Testis (tissue), 3 donors: Measurements from ENCODE around the gene MAGEB6. TPM values are rescaled to one million over a fixed set of nuclear protein-coding genes. Genes with fewer than 3 reads are reported as not detected.

Experiments
- DNase-seq: peaks from one replicate; pipeline ENCODE4 v3.0.0-alpha.2; 2019
- H3K27ac ChIP-seq, 2 donors: fragments of 200-600 bp; sonication (generic); one replicate each; pipeline ENCODE4 v1.5.1; 2019
- H3K27me3 ChIP-seq: fragments of 200-600 bp; sonication (generic); one replicate; pipeline ENCODE4 v1.5.1; 2019
- H3K36me3 ChIP-seq: fragments of 200-600 bp; sonication (generic); one replicate; pipeline ENCODE4 v1.5.1; 2017; ENCODE audit warnings: low read depth; ENCODE audit errors: missing control alignments
- H3K4me1 ChIP-seq: fragments of 200-600 bp; sonication (generic); one replicate; pipeline ENCODE4 v1.5.1; 2019
- H3K4me3 ChIP-seq, 2 donors: fragments of 200-600 bp; sonication (generic); one replicate each; pipeline ENCODE4 v1.5.1; 2017 to 2019
- H3K9me3 ChIP-seq: fragments of 200-600 bp; sonication (generic); one replicate; pipeline ENCODE4 v1.5.1; 2017
- POLR2A ChIP-seq: fragments of 450-650 bp; IDR thresholded peaks from one replicate; pipeline ENCODE4 v1.6.1; 2017; ENCODE audit warnings: antibody characterized with exemption, mild to moderate bottlenecking, moderate library complexity
- WGBS, 2 donors: methylation state at CpG; one replicate each; pipeline ENCODE4 v1.1.5; 2018; 5-methylcytosine and 5-hydroxymethylcytosine counted together
- intact Hi-C: fragments of 100-400 bp; cut with DNase I; formaldehyde crosslinking; loops from one replicate; pipeline ENCODE4 v1.15.1; 2023; ENCODE audit warnings: low total_unique reads
- polyA plus RNA-seq: library from polyadenylated mRNA; stranded (reverse); fragments of 350-450 nt; fragmentation: Illumina TruSeq; extraction: RNeasy Lipid Tissue Mini Kit (QIAGEN cat#74804); gene quantifications from one replicate; pipeline ENCODE4 v1.2.3, GENCODE V29; 2014; ENCODE audit warnings: low read depth, low replicate concordance; ENCODE audit not compliant: insufficient read depth
- total RNA-seq, 2 donors: library from RNA; depleted of rRNA; stranded (reverse); fragments of >200 nt; gene quantifications; one replicate each; pipeline ENCODE4 v1.2.3, GENCODE V29; 2016
- TF ChIP-seq, protein P1 (sequence below), 3 experiments: fragments of 450-650 bp in 2 of 3; fragments of 200-600 bp in 1 of 3; sonication (generic) in 1 of 3; IDR thresholded peaks; one replicate each; pipeline ENCODE4 v1.5.1; 2016 to 2019; ENCODE audit warnings: antibody characterized with exemption in 3 of 3, mild to moderate bottlenecking in 2 of 3, moderate library complexity in 1 of 3

MAGEB6 gene
- total and polyA plus RNA-seq, 3 donors from 2014 or later = 5.1 to 5.6 (median 5.3) TPM

DNA sequence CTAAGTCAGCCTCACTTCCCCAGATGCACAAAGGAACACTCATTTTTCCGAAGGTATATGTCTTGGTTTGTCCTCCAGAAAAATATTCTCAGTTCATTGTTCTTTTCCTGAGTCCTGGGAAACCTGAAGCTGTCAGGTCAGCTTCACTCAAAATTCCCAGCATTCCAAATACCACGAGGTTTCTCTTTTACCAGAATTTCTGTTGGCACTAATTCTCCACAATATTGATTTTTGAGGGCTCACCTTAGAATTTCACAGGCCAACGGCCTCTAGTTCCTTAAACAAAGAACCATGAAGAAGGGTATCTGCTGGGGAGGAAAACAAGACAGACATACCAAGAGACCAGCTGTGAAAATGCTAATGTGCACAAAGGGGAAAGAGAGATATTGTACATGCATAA, 15.8 kb downstream of the MAGEB6 start:
- no peaks in the 10 kb centered on the region for H3K36me3 ChIP-seq
- intact Hi-C loops = no loop called here
- WGBS, 2 donors = 70 to 86% methylated on average over 3 of the region's 3 CpGs
- no peak overlapping the region for H3K27ac ChIP-seq
- H3K9me3 ChIP-seq = no peaks in the 10 kb centered on the region
- H3K4me3 ChIP-seq = no peak overlapping the region
- DNase-seq = no peak
- H3K27me3 ChIP-seq = no peaks in the 10 kb centered on the region
- H3K4me1 ChIP-seq = no peaks in the 10 kb centered on the region
- TF ChIP-seq POLR2A = no peak
- TF ChIP-seq, protein P1, sequence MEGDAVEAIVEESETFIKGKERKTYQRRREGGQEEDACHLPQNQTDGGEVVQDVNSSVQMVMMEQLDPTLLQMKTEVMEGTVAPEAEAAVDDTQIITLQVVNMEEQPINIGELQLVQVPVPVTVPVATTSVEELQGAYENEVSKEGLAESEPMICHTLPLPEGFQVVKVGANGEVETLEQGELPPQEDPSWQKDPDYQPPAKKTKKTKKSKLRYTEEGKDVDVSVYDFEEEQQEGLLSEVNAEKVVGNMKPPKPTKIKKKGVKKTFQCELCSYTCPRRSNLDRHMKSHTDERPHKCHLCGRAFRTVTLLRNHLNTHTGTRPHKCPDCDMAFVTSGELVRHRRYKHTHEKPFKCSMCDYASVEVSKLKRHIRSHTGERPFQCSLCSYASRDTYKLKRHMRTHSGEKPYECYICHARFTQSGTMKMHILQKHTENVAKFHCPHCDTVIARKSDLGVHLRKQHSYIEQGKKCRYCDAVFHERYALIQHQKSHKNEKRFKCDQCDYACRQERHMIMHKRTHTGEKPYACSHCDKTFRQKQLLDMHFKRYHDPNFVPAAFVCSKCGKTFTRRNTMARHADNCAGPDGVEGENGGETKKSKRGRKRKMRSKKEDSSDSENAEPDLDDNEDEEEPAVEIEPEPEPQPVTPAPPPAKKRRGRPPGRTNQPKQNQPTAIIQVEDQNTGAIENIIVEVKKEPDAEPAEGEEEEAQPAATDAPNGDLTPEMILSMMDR (IDR thresholded peaks at IDR 0.05) = no peak

- Histone ChIP-seq H3K27me3 (no peaks in the 10 kb centered on the region), H3K4me3 (no peak within 1 kb of the TSS), H3K4me1 (no peaks in the 10 kb centered on the region), H3K36me3 (no peaks in the 10 kb centered on the region), H3K9me3 (no peaks in the 10 kb centered on the region), H3K27ac (no peak within 1 kb of the TSS)
- WGBS, 2 donors = 96 to 97% methylated on average over 4 to 5 of the region's 5 CpGs
- TF ChIP-seq, protein P1 (IDR thresholded peaks at IDR 0.05) = no peak
- TF ChIP-seq POLR2A = no peak
- intact Hi-C loops = no loop called here
- no peak for DNase-seq
These were observed 23.6 kb downstream of the MAGEB6 start, which contains the start of gene MAGEB5 for GRCh38 chrX:26215869-26216268. MAGEB5 (plus strand) TSS chrX:26216169; CDS start chrX:26217302, 1,133 bp downstream.

GRCh38 chrX:26219351-26219750, 27.1 kb downstream of the MAGEB6 start:
- H3K27ac ChIP-seq = no peak overlapping the region
- H3K4me3 ChIP-seq = no peak overlapping the region
- no peaks in the 10 kb centered on the region for H3K9me3 ChIP-seq
- intact Hi-C loops = no loop called here
- no peaks in the 10 kb centered on the region for H3K27me3 ChIP-seq
- no peak for DNase-seq
- whole genome bisulfite sequencing, 2 donors = 54 to 75% methylated on average over 3 to 7 of the region's 7 CpGs
- no peaks in the 10 kb centered on the region for H3K4me1 ChIP-seq
- no peaks in the 10 kb centered on the region for H3K36me3 ChIP-seq
- TF ChIP-seq, protein P1 (IDR thresholded peaks at IDR 0.05) = no peak
- no peak for TF ChIP-seq POLR2A

GRCh38 chrX:26234177-26234576, 41.9 kb downstream of the MAGEB6 start:
- no peak for TF ChIP-seq POLR2A
- TF ChIP-seq, protein P1 (IDR thresholded peaks at IDR 0.05) = no peak
- Histone ChIP-seq H3K36me3 (no peaks in the 10 kb centered on the region), H3K4me3 (no peak overlapping the region), H3K27me3 (no peaks in the 10 kb centered on the region), H3K27ac (no peak overlapping the region), H3K9me3 (no peaks in the 10 kb centered on the region), H3K4me1 (no peaks in the 10 kb centered on the region)
- 38 to 61% methylated on average over 1 of the region's 1 CpG for WGBS, 2 donors
- DNase-seq = no peak
- intact Hi-C loops = no loop called here

Other genes starting within 250 kb of the MAGEB6 start
- gene MAGEB18, start 54.1 kb upstream of the MAGEB6 start, total RNA-seq = under 1 TPM; 0.39 to 0.81 TPM
- gene MAGEB18, start 54.1 kb upstream of the MAGEB6 start, polyA plus RNA-seq = 1.8 TPM
- gene MAGEB6B, start 31.8 kb upstream of the MAGEB6 start, total RNA-seq = under 1 TPM; 0.79 to 0.81 TPM
- gene MAGEB6B, start 31.8 kb upstream of the MAGEB6 start, polyA plus RNA-seq = 0.55 TPM
- gene MAGEB5, start 23.7 kb downstream of the MAGEB6 start, total RNA-seq = under 1 TPM in 1 of 2 donors, not detected in 1; 0.47 TPM
- 1.2 TPM for gene MAGEB5, start 23.7 kb downstream of the MAGEB6 start, polyA plus RNA-seq